Stimulated activated naive CD8-positive, alpha-beta T cell treated with anti-CD3 and anti-CD28 coated beads, Interleukin-15, amount 100 ng/mL, for 72 hours (primary cell): Measurements from ENCODE around the gene INO80D.
"Not testable (repeated sequence)": the region's sequence is repeated elsewhere in the genome, so short reads cannot be mapped to it uniquely, and the experiment has no call there.

Experiments
- ATAC-seq: fragments of 150-1000 bp; cut with Tn5 transposase; 2 replicates; pipeline ENCODE4 v1.10.0; 2021; ENCODE audit warnings: mild to moderate bottlenecking, moderate library complexity
- DNase-seq, 2 donors: peaks; one replicate each; pipeline ENCODE4 v3.0.0; 2021 to 2022
- H3K27ac Mint-ChIP-seq, 2 donors: one replicate each; pipeline ENCODE4 v1.8.0; 2022; ENCODE audit warnings: mild to moderate bottlenecking in 2 of 2, mixed read lengths in 2 of 2, moderate library complexity in 2 of 2
- H3K27me3 Mint-ChIP-seq: one replicate; pipeline ENCODE4 v1.8.0; 2022; ENCODE audit warnings: mixed read lengths
- H3K4me1 Mint-ChIP-seq: one replicate; pipeline ENCODE4 v1.8.0; 2022; ENCODE audit warnings: mild to moderate bottlenecking, mixed read lengths
- H3K4me3 Mint-ChIP-seq, 2 donors: one replicate each; pipeline ENCODE4 v1.8.0; 2022; ENCODE audit warnings: mild to moderate bottlenecking in 2 of 2, mixed read lengths in 2 of 2, moderate library complexity in 1 of 2
- H3K9me3 Mint-ChIP-seq, 2 donors: one replicate each; pipeline ENCODE4 v1.8.0; 2022; ENCODE audit warnings: mixed read lengths in 2 of 2

Gene INO80D

GRCh38 chr2:206011795-206012194 is 74.2 kb downstream of the INO80D start:
- Mint-ChIP-seq H3K27ac (peak overlapping the region in 1 of 2 donors; percentile 38), H3K9me3 (peaks cover 9 to 10% of the 10 kb centered on the region in 2 donors), H3K4me1 (no peaks in the 10 kb centered on the region), H3K4me3 (no peak overlapping the region), H3K27me3 (no peaks in the 10 kb centered on the region)
- no peak for ATAC-seq
- DNase-seq: no peak

- DNase-seq (no peak), ATAC-seq (no peak)
- Mint-ChIP-seq H3K4me1 (no peaks in the 10 kb centered on the region), H3K27ac (peak overlapping the region in 1 of 2 donors; percentile 66), H3K27me3 (no peaks in the 10 kb centered on the region), H3K4me3 (no peak overlapping the region), H3K9me3 (peaks cover 2 to 3% of the 10 kb centered on the region in 2 donors)
Measured at GRCh38 chr2:206011018-206011614, 74.9 kb downstream of the INO80D start.

DNA sequence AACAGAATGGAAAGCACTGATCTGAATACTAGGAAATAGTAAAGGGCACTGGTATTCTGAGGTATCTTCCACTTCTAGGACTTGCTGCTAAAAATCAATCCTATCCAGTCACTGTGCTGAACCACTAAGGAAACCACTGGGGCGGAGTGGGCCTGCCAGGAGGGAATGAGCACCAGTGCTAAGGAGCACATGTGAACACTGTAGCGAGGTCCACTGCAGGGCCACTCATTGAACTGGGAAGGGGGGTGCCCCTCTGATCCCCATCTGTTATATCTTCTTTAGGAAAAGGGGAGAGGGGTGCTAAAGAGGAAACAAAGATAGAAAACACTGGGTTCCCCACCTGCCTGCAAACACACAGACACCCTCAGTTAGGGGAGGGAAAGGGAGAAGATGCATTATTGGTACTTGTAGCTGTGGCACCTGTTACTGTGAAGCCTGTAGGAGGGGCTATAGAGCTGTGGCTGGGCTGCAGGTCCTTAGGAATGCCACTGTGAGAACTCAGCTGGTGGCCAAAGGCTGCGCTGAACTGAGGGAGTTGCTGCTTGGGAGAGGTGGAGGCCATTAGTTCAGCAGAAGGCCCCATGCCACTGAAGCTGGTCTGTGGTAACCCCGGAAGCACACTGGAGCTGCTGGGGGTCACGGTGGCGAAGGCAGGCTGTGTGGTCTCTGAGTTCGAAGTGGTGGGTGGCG is 81.8 kb downstream of the INO80D start:
- ATAC-seq: peak; percentile 60
- no peak overlapping the region for H3K4me3 Mint-ChIP-seq
- H3K9me3 Mint-ChIP-seq: no peaks in the 10 kb centered on the region
- H3K4me1 Mint-ChIP-seq: no peaks in the 10 kb centered on the region
- peak overlapping the region in 1 of 2 donors; percentile 55 for H3K27ac Mint-ChIP-seq
- peak in 1 of 2 donors; percentile 17 for DNase-seq
- H3K27me3 Mint-ChIP-seq: no peaks in the 10 kb centered on the region

DNA sequence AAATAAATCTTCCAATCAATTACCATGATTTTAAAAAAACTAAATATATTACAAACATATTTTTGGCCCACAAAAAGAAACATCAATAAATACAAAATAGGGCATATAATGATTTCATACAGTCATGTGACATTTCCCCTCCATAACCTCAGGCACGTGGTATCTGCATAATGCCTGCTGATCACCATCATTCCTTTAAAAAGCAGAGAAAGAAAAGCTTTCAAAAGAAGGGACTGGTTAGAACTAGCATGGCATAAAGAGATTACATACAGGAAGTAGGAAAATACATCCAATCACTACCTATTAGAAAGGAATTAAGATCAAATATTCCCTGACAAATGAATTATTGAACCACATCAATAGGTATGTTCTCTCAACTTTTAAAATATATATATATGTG is 83.5 kb downstream of the INO80D start:
- Mint-ChIP-seq H3K4me1 (peaks cover 5% of the 10 kb centered on the region), H3K27ac (no peak overlapping the region), H3K9me3 (no peaks in the 10 kb centered on the region), H3K27me3 (no peaks in the 10 kb centered on the region), H3K4me3 (no peak overlapping the region)
- no peak for ATAC-seq
- DNase-seq: no peak

DNA sequence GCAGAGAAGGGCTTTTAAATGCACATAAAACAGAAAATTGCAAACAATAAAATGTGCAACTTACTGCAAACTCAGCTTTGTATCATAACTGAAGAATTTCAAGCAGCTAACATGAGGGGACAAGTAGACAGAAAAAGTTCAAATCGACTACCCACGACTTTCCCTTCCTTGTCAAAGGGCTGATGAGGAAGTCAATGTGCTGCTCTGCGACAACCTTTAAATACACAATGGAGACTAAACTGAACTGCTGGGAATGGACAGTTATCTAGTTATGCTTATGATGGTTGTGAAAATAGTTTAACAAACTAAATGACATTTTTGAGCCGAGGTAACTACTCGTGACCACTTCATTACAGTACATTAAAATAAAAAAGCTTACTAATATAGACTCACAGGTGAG is 84.1 kb downstream of the INO80D start:
- H3K9me3 Mint-ChIP-seq: no peaks in the 10 kb centered on the region
- no peak for DNase-seq
- H3K27me3 Mint-ChIP-seq: no peaks in the 10 kb centered on the region
- H3K4me1 Mint-ChIP-seq: peaks cover 5% of the 10 kb centered on the region
- no peak for ATAC-seq
- no peak overlapping the region for H3K27ac Mint-ChIP-seq
- H3K4me3 Mint-ChIP-seq: no peak overlapping the region

GRCh38 chr2:206000776-206001175 is 85.2 kb downstream of the INO80D start:
- no peak overlapping the region for H3K27ac Mint-ChIP-seq
- peaks cover 5% of the 10 kb centered on the region for H3K4me1 Mint-ChIP-seq
- no peak for DNase-seq
- no peaks in the 10 kb centered on the region for H3K27me3 Mint-ChIP-seq
- H3K4me3 Mint-ChIP-seq: no peak overlapping the region
- ATAC-seq: no peak
- no peaks in the 10 kb centered on the region for H3K9me3 Mint-ChIP-seq

GRCh38 chr2:205998583-205998982 is 87.4 kb downstream of the INO80D start:
- no peak overlapping the region for H3K27ac Mint-ChIP-seq
- no peak overlapping the region for H3K4me3 Mint-ChIP-seq
- no peaks in the 10 kb centered on the region for H3K9me3 Mint-ChIP-seq
- H3K4me1 Mint-ChIP-seq: peaks cover 5% of the 10 kb centered on the region
- H3K27me3 Mint-ChIP-seq: no peaks in the 10 kb centered on the region
- ATAC-seq (no peak), DNase-seq (no peak)

GRCh38 chr2:205996161-205996560 is 89.8 kb downstream of the INO80D start:
- H3K27me3 Mint-ChIP-seq: no peaks in the 10 kb centered on the region
- peaks cover 0 to 4% of the 10 kb centered on the region in 2 donors for H3K9me3 Mint-ChIP-seq
- no peak overlapping the region for H3K27ac Mint-ChIP-seq
- H3K4me3 Mint-ChIP-seq: no peak overlapping the region
- H3K4me1 Mint-ChIP-seq: peaks cover 5% of the 10 kb centered on the region
- ATAC-seq (no peak), DNase-seq (no peak)

DNA sequence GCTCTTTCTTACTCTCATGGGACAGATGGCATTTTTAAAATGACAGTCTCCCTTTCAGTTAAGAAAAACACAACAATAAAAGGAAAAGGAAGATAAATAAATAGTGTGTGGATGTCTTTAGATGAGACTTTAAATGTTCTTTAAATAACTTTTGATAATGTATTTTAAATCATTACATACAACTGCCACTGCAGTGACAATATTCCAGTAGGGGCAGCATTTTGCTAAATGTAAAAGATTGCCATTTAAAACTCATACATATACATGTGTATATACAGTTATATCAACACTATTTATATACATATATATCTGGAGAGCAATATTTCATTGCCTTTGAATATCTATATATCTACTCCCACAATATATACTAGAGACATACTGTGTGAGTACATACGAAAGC is 90.7 kb downstream of the INO80D start:
- peak overlapping the region in 1 of 2 donors; percentile 54 for H3K27ac Mint-ChIP-seq
- peaks cover 0 to 4% of the 10 kb centered on the region in 2 donors for H3K9me3 Mint-ChIP-seq
- H3K27me3 Mint-ChIP-seq: no peaks in the 10 kb centered on the region
- H3K4me3 Mint-ChIP-seq: no peak overlapping the region
- DNase-seq (no peak), ATAC-seq (no peak)
- H3K4me1 Mint-ChIP-seq: peaks cover 5% of the 10 kb centered on the region

DNA sequence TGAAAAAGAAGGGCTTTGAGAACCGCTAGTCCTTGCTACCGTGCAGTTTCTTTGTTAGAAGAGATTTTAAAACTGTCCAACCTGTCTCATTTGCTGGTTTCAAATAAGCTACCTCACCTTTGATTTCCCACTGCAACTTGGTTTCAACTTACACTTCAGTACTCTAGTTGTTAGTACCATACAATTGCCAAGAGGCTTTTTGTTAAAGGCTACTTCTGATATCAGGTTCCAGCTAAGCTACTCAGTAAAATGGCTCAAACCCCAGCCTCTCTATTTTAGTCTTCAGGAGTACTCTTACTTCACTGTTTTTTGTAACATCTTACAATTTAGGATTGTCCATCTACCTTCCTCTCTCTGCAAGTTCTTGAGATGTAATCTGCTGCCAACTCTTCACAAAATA is 91.6 kb downstream of the INO80D start:
- H3K9me3 Mint-ChIP-seq: peaks cover 0 to 4% of the 10 kb centered on the region in 2 donors
- no peak for ATAC-seq
- peaks cover 5% of the 10 kb centered on the region for H3K4me1 Mint-ChIP-seq
- H3K27me3 Mint-ChIP-seq: no peaks in the 10 kb centered on the region
- H3K4me3 Mint-ChIP-seq: no peak overlapping the region
- peak overlapping the region in 1 of 2 donors; percentile 84 for H3K27ac Mint-ChIP-seq
- DNase-seq: no peak

- Mint-ChIP-seq H3K27me3 (no peaks in the 10 kb centered on the region), H3K4me3 (no peak overlapping the region), H3K27ac (no peak overlapping the region), H3K9me3 (peaks cover 0 to 4% of the 10 kb centered on the region in 2 donors), H3K4me1 (no peaks in the 10 kb centered on the region)
- DNase-seq (no peak), ATAC-seq (no peak)
Measured at GRCh38 chr2:205990104-205990503, 95.9 kb downstream of the INO80D start.

GRCh38 chr2:205989271-205990071 is 96.5 kb downstream of the INO80D start:
- no peak for DNase-seq
- Mint-ChIP-seq H3K9me3 (peaks cover 0 to 4% of the 10 kb centered on the region in 2 donors), H3K27me3 (no peaks in the 10 kb centered on the region), H3K4me3 (no peak overlapping the region), H3K4me1 (no peaks in the 10 kb centered on the region), H3K27ac (no peak overlapping the region)
- ATAC-seq: no peak

DNA sequence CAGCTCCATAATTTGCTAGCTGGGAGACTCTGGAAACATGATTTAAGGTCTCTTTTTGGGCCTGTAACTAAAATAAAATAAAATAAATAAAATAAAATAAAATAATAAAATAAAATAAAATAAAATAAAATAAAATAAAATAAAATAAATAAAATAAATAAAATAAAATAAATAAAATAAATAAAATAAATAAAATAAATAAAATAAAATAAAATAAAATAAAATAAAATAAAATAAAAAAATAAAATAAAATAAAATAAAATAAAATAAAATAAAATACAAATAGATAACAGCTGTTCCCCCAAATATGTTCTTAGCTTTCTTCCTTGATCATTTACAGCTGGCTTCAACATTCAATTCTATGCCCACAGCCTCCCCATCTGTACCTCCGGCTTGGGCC is 97.3 kb downstream of the INO80D start:
- not testable (repeated sequence) for H3K4me3 Mint-ChIP-seq, H3K27me3 Mint-ChIP-seq, ATAC-seq, H3K9me3 Mint-ChIP-seq, H3K27ac Mint-ChIP-seq, DNase-seq, H3K4me1 Mint-ChIP-seq

GRCh38 chr2:205988274-205988673 is 97.7 kb downstream of the INO80D start:
- H3K27ac Mint-ChIP-seq: no peak overlapping the region
- ATAC-seq: no peak
- no peak for DNase-seq
- peaks cover 0 to 4% of the 10 kb centered on the region in 2 donors for H3K9me3 Mint-ChIP-seq
- no peaks in the 10 kb centered on the region for H3K27me3 Mint-ChIP-seq
- no peaks in the 10 kb centered on the region for H3K4me1 Mint-ChIP-seq
- H3K4me3 Mint-ChIP-seq: no peak overlapping the region

DNA sequence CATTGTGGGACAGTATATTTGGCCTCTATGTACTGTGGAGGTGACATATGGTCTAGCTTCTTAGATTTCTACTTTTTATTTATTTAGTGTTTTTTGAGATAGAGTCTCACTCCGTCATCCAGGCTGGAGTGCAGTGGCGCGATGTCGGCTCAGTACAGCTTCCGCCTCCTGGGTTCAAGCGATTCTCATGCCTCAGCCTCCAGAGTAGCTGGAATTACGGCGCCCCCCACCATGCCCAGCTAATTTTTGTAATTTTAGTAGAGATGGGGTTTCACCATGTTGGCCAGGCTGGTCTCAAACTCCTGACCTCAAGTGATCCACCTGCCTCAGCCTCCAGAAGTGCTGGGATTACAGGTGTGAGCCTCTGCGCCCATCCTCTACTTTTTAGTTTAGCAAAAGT is 99.6 kb downstream of the INO80D start:
- H3K4me3 Mint-ChIP-seq, H3K27ac Mint-ChIP-seq, ATAC-seq, DNase-seq, H3K4me1 Mint-ChIP-seq, H3K9me3 Mint-ChIP-seq, H3K27me3 Mint-ChIP-seq: not testable (repeated sequence)

DNA sequence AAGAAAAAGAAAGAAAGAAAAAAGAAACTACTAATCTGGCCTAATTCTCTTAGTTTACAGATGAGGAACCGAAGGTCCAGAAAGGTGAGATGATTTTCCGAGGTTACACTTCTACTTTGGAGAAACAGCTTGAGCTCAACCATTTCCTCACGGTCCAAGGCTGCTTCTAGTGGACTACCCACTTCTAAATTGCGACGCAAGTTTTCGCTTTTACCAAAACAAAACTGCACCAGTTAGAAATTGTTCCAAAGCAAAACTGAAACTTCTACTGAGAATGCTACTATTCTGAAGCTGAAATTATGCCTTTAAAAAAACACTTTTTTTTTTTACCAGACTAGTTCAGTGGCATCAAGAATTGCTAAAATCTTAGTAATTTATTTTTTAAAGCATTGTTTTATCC is 101.6 kb downstream of the INO80D start:
- Mint-ChIP-seq H3K9me3 (no peaks in the 10 kb centered on the region), H3K4me3 (no peak overlapping the region), H3K4me1 (no peaks in the 10 kb centered on the region), H3K27me3 (no peaks in the 10 kb centered on the region), H3K27ac (no peak overlapping the region)
- DNase-seq (no peak), ATAC-seq (no peak)
